B cell (primary cell): ENCODE measurements around the gene PARK7. TPM values are rescaled to one million over a fixed set of nuclear protein-coding genes. Genes with fewer than 3 reads are reported as not detected.

Experiments
- ATAC-seq: fragments of 200-7000 bp; cut with Tn5 transposase; one replicate; pipeline ENCODE4 v1.10.0; 2021; ENCODE audit warnings: low read depth, mild to moderate bottlenecking, moderate number of reproducible peaks, moderate library complexity
- CTCF ChIA-PET: fragments of 350-600 bp; sonication (Branson Sonifier 250); formaldehyde crosslinking; loops from one replicate; lab custom pipeline; 2021; ENCODE audit warnings: antibody characterized with exemption, inconsistent platforms; lab: Charles Lee
- POLR2A ChIA-PET: fragments of 350-600 bp; sonication (Branson Sonifier 250); formaldehyde crosslinking; loops from one replicate; lab custom pipeline; 2021; ENCODE audit warnings: antibody characterized with exemption; lab: Charles Lee
- DNase-seq: peaks from one replicate; pipeline ENCODE4 v3.0.0; 2013
- H2AFZ ChIP-seq: 2 replicates; pipeline ENCODE4 v1.6.1; 2012; ENCODE audit warnings: mild to moderate bottlenecking, low read depth, low read length; ENCODE audit not compliant: insufficient read depth, poor library complexity, severe bottlenecking
- H3K27ac ChIP-seq, 2 donors: 1 replicate in 1 of 2; 2 replicates in 1 of 2; pipeline ENCODE4 v1.5.1; 2012 to 2013; ENCODE audit warnings: low read length in 2 of 2, mild to moderate bottlenecking in 2 of 2, moderate library complexity in 1 of 2
- H3K27me3 ChIP-seq, 4 experiments: fragments of 200-600 bp in 1 of 4; sonication (generic) in 1 of 4; replicated peaks in 1 of 4; 1 replicate in 2 of 4; 2 replicates in 2 of 4; pipeline versions ENCODE4 v1.6.1 to v1.7.0; 2013 to 2016; ENCODE audit warnings: low read length in 3 of 4, mild to moderate bottlenecking in 2 of 4, mixed read lengths in 1 of 4, moderate library complexity in 1 of 4; ENCODE audit not compliant: insufficient read depth in 4 of 4, control insufficient read depth in 3 of 4; ENCODE audit errors: control extremely low read depth in 1 of 4
- H3K36me3 ChIP-seq, 2 experiments: replicated peaks in 1 of 2; 1 replicate in 1 of 2; 2 replicates in 1 of 2; pipeline versions ENCODE4 v1.6.1 to v1.7.1; 2013; ENCODE audit warnings: low read length in 1 of 2; ENCODE audit not compliant: insufficient read depth in 2 of 2, control insufficient read depth in 1 of 2; ENCODE audit errors: control extremely low read depth in 1 of 2, extremely low read depth in 1 of 2
- H3K4me1 ChIP-seq, 2 donors: fragments of 200-600 bp in 1 of 2; sonication (generic) in 1 of 2; 1 replicate in 1 of 2; 2 replicates in 1 of 2; pipeline versions ENCODE4 v1.5.1 to v1.6.1; 2013 to 2017; ENCODE audit warnings: low read length in 2 of 2; ENCODE audit not compliant: control insufficient read depth in 2 of 2, insufficient read depth in 2 of 2
- H3K4me2 ChIP-seq: replicated peaks from 2 replicates; pipeline ENCODE3; 2012; ENCODE audit warnings: mild to moderate bottlenecking, low read depth, low read length; ENCODE audit not compliant: poor library complexity, severe bottlenecking
- H3K4me3 ChIP-seq, 5 experiments: fragments of 200-600 bp in 1 of 5; sonication (generic) in 1 of 5; 1 replicate in 3 of 5; 2 replicates in 2 of 5; pipeline versions ENCODE4 v1.5.1 to v1.7.0; 2011 to 2016; ENCODE audit warnings: low read length in 4 of 5, mild to moderate bottlenecking in 4 of 5, low read depth in 2 of 5, control low read depth in 1 of 5, moderate library complexity in 1 of 5; ENCODE audit not compliant: insufficient read depth in 1 of 5; ENCODE audit errors: control extremely low read depth in 1 of 5, extremely low read depth in 1 of 5
- H3K79me2 ChIP-seq: fragments of 200-600 bp; sonication (generic); one replicate; pipeline ENCODE4 v1.6.0; 2016; ENCODE audit warnings: low read length; ENCODE audit not compliant: control insufficient read depth, insufficient read depth
- H3K9ac ChIP-seq: fragments of 200-600 bp; sonication (generic); 2 replicates; pipeline ENCODE4 v1.6.1; 2017; ENCODE audit warnings: mild to moderate bottlenecking, low read length, moderate library complexity
- H3K9me3 ChIP-seq, 3 donors: one replicate each; pipeline versions ENCODE4 v1.6.1 to v1.7.1; 2013; ENCODE audit warnings: low read length in 2 of 3; ENCODE audit not compliant: control insufficient read depth in 2 of 3, insufficient read depth in 1 of 3; ENCODE audit errors: control extremely low read depth in 1 of 3
- H4K20me1 ChIP-seq: 2 replicates; pipeline ENCODE4 v1.6.0; 2012; ENCODE audit warnings: mild to moderate bottlenecking, low read length; ENCODE audit not compliant: insufficient read depth, control insufficient read depth, poor library complexity, severe bottlenecking
- H3K27ac Mint-ChIP-seq: one replicate; pipeline ENCODE4 v1.8.0; 2021; ENCODE audit warnings: mixed read lengths
- H3K27me3 Mint-ChIP-seq: one replicate; pipeline ENCODE4 v1.8.0; 2021; ENCODE audit warnings: mixed read lengths
- H3K4me1 Mint-ChIP-seq: one replicate; pipeline ENCODE4 v1.8.0; 2021; ENCODE audit warnings: mixed read lengths
- H3K4me3 Mint-ChIP-seq: one replicate; pipeline ENCODE4 v1.8.0; 2021; ENCODE audit warnings: mixed read lengths
- H3K9me3 Mint-ChIP-seq: one replicate; pipeline ENCODE4 v1.8.0; 2022; ENCODE audit warnings: mixed read lengths; ENCODE audit not compliant: insufficient read depth
- EZH2 ChIP-seq: IDR thresholded peaks from 2 replicates; pipeline ENCODE4 v1.6.1; 2012; ENCODE audit warnings: borderline replicate concordance, low read depth, mild to moderate bottlenecking, moderate library complexity, low read length; ENCODE audit not compliant: insufficient read depth, poor library complexity, severe bottlenecking
- WGBS: methylation state at CpG from one replicate; pipeline ENCODE4 v1.1.5; 2013; ENCODE audit warnings: missing lambda C conversion rate; ENCODE audit not compliant: insufficient coverage; 5-methylcytosine and 5-hydroxymethylcytosine counted together
- intact Hi-C: fragments of 100-400 bp; cut with micrococcal nuclease; formaldehyde crosslinking; loops from one replicate; pipeline ENCODE4 v1.10.0; 2022
- polyA plus RNA-seq: library from polyadenylated mRNA; depleted of rRNA; stranded (reverse); fragments of >200 nt; gene quantifications from 2 replicates; pipeline ENCODE4 v1.2.3, GENCODE V29; 2012
- total RNA-seq, 2 donors: library from RNA; stranded (reverse); fragments of 120-200 nt in 1 of 2; gene quantifications; 1 replicate in 1 of 2; 2 replicates in 1 of 2; pipeline versions ENCODE4 v1.2.3 to v1.2.4, GENCODE V29; 2013 to 2022
- TF ChIP-seq, protein P1 (sequence below): fragments of 200-600 bp; IDR thresholded peaks from one replicate; pipeline ENCODE4 v1.8.0; 2022; ENCODE audit warnings: antibody characterized with exemption, mild to moderate bottlenecking

The PARK7 gene
- total and polyA plus RNA-seq, 2 donors (not counting 1 experiment from before 2014, with no cell fraction given) = 63.9 to 118 TPM

DNA sequence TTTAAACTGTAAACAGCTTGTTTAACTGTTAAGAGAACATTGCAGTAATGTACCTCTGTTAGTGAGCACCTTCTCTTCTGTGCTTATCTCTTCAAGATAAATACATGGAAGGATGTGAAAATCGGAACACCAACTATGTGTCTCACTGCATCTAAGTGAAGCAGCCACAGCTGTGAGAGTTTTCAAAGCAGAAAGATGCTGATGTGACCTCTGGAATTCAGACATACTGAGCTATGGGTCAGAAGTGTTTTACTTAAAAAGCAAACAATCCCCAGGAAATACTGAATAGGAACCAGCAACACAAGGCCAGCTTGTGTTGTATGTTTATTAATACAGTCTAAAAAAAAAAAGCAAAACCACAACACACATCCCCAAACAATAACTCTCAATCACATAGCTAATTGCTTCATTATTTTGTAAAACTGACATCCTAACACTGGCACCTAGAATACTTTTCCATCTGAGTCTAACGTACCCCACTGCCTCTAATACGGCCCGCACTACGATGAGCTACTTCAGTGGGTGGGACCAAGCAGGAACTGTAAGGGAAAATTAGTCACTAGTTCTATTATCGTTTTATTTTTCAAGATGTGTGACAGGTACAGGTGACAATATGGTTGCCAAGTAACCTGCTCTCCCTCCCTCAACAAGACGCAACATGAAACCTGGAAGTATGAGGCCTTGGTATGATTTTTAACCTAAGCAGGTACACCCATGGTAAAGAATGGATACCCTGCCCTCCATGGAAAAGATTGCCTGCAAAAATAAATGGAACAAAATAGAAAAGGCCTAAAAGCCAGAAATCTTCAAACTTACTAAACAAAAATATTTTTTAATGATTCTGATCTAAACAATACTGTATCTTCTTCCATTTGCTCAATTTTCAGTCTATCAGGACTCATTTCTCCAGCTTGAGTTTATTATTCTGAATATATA, 50.7 kb downstream of the PARK7 start:
- Histone ChIP-seq H2AFZ (no peak overlapping the region), H3K27me3 (peaks cover 0 to 17% (median 11%) of the 10 kb centered on the region in 4 experiments), H3K27ac (no peak overlapping the region), H3K79me2 (no peaks in the 10 kb centered on the region), H3K9me3 (no peaks in the 10 kb centered on the region), H3K9ac (no peak overlapping the region), H3K4me2 (no peak overlapping the region), H4K20me1 (no peaks in the 10 kb centered on the region), H3K36me3 (no peaks in the 10 kb centered on the region), H3K4me1 (peaks cover 3 to 4% of the 10 kb centered on the region in 2 donors), H3K4me3 (no peak overlapping the region)
- TF ChIP-seq EZH2 = no peak
- TF ChIP-seq, protein P1, sequence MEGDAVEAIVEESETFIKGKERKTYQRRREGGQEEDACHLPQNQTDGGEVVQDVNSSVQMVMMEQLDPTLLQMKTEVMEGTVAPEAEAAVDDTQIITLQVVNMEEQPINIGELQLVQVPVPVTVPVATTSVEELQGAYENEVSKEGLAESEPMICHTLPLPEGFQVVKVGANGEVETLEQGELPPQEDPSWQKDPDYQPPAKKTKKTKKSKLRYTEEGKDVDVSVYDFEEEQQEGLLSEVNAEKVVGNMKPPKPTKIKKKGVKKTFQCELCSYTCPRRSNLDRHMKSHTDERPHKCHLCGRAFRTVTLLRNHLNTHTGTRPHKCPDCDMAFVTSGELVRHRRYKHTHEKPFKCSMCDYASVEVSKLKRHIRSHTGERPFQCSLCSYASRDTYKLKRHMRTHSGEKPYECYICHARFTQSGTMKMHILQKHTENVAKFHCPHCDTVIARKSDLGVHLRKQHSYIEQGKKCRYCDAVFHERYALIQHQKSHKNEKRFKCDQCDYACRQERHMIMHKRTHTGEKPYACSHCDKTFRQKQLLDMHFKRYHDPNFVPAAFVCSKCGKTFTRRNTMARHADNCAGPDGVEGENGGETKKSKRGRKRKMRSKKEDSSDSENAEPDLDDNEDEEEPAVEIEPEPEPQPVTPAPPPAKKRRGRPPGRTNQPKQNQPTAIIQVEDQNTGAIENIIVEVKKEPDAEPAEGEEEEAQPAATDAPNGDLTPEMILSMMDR = no peak
- ATAC-seq = no peak
- H3K27me3 Mint-ChIP-seq = peaks cover 7% of the 10 kb centered on the region
- POLR2A ChIA-PET = no interaction called here
- intact Hi-C loops = no loop called here
- H3K27ac Mint-ChIP-seq = no peak overlapping the region
- H3K9me3 Mint-ChIP-seq = no peaks in the 10 kb centered on the region
- DNase-seq = no peak
- WGBS = no CpG with 5 or more reads among the region's 7 CpGs
- CTCF ChIA-PET = interaction anchor here (0.5 to 9.9 kb wide), 5 partner anchors 25 to 837 kb away, joined by 3 to 182 read pairs (median 3); no protein-coding TSS in a partner anchor
- H3K4me3 Mint-ChIP-seq = no peak overlapping the region
- H3K4me1 Mint-ChIP-seq = no peaks in the 10 kb centered on the region

DNA sequence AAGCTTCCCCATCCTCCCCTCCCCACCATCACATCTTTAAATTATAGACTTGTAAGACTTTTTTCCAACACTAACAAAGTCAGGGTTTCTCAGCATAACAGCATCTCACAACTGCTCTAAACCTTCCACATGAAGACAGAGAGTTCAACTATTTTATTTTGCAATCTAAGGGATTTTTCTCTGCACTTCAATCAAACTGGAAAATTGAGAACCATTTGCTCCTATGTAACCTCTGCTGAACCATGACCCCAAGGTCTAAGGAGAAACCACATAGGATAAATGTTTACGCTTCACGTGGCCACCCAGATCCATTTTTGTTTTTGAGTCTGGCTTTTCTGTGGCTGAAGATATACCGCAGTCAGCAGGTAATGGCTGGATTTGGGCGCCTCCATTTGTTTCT, 51.4 kb downstream of the PARK7 start:
- Histone ChIP-seq H3K4me2 (no peak overlapping the region), H2AFZ (no peak overlapping the region), H3K4me3 (no peak overlapping the region), H3K4me1 (peaks cover 3 to 4% of the 10 kb centered on the region in 2 donors), H3K36me3 (no peaks in the 10 kb centered on the region), H3K9me3 (no peaks in the 10 kb centered on the region), H3K27me3 (peaks cover 0 to 22% (median 11%) of the 10 kb centered on the region in 4 experiments), H4K20me1 (no peaks in the 10 kb centered on the region), H3K79me2 (no peaks in the 10 kb centered on the region), H3K27ac (no peak overlapping the region), H3K9ac (no peak overlapping the region)
- no peak overlapping the region for H3K27ac Mint-ChIP-seq
- ATAC-seq = no peak
- ChIA-PET CTCF (interaction anchor here (0.8 to 9.9 kb wide), 6 partner anchors 24 to 836 kb away, joined by 3 to 182 read pairs (median 26); no protein-coding TSS in a partner anchor), POLR2A (no interaction called here)
- intact Hi-C loops = no loop called here
- H3K4me1 Mint-ChIP-seq = no peaks in the 10 kb centered on the region
- no peak for DNase-seq
- H3K4me3 Mint-ChIP-seq = no peak overlapping the region
- no peaks in the 10 kb centered on the region for H3K9me3 Mint-ChIP-seq
- WGBS = 86% methylated on average over 2 of the region's 4 CpGs
- peaks cover 14% of the 10 kb centered on the region for H3K27me3 Mint-ChIP-seq
- TF ChIP-seq, protein P1 = no peak
- TF ChIP-seq EZH2 = no peak
